OCI-M1 (cell line): ENCODE data around the gene GALNT10.

Experiments used
- DNase-seq: peaks from one replicate; lab custom pipeline; 2025; lab: John Stamatoyannopoulos, UW

Gene GALNT10

DNA sequence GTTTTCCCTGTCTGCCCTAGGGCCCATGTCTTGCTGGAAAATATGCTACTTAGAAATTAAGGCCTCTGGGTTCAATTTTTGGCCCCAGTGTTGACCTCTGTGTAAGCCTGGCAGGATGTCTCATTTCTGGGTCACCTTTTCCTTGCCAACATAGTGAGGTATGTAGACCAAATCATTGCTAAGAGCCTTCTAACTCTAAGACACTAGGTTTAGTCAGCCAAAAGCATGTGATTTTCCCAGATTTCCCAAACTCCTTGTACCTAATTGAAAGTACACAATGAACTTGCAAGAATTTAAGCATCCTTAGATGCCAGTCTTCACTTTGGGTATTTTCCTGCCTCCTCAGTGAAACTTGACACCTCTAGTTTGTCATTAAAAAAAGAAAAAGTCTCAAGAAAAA, 77.0 kb downstream of the GALNT10 start:
- DNase-seq = no peak

DNA sequence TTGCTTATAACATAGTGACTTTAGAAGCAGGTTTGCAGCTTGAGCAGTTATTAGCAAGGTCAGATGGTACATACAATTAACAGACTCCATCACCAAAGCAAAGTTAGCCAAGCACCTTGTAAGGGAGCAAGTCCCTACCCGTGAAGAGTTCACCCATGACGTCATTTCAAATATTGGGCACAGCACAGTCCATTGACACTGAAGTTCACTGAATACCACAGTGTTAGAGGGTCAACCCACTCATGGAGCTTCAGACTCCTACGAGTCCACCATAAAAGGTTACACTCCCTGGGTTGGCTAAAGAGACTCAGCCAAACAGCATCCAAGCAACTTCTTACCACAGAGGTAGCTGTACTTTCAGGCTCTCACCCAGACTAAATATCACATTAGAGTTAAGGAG, 77.5 kb downstream of the GALNT10 start:
- DNase-seq = no peak

DNA sequence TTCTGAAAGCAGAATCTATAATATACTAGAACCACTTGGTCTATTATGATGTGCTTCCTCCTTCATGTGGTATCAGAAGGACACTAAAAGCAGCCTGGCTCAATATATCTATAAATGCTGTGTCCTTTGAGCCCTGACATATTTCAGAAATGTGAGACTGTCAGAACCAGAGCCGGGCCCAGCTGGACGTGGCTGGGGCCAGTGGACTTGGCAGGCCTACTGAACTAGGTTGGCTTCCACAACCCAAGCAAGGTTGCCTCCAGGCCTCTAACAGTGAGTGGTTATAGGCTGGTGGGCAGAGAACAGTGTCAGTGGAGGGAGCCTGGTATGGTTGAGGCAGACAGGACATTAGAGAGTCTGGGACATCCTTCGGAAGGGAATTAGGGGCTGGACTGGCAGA, 78.9 kb downstream of the GALNT10 start:
- no peak for DNase-seq

DNA sequence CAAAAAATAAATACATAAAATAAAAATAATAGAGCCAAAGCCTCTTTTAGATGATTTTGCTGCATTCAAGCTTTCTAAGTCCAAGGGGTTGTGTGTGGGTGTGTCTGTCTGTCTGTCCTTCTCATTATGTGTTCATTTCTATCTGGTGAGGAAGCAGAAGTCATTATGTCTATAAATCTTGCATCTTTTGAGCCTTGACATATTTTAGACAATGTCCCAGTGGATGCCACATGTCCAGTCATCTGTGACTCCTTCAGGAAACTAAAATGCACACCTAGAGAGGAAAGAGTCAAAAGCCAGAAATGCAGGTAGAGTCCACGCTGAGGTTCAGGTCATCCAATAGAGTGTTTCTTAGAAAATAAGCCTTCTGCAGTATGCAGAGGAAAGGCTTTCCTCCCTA, 80.9 kb downstream of the GALNT10 start:
- no peak for DNase-seq

DNA sequence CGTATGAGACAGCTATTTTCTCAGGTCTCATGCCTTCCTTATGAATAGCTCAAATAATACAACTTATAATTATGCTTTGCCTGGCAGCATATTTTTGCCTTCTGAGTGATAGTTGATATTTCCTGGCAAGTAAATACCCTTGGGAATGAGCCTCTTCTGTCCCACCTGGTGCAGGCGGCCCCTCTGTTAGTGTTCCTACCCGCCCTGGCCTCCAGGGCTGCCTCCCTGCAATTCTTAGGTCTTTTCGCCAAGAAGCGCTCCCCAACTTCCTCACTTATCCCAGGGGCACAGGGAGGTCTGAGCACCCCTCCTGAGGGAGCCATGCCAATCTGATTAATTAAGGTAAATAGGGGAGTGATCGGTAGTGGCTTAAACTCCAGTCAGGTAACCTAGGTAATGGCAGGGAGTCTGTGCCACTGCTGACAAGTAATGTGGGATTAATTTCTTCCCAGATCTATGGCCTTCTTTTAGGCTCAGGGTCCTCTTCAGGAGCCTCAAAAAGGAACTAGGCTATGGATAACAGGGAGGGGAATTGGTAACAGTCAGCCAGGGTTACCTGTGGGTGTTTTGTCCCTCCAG, 81.5 kb downstream of the GALNT10 start:
- DNase-seq = no peak

DNA sequence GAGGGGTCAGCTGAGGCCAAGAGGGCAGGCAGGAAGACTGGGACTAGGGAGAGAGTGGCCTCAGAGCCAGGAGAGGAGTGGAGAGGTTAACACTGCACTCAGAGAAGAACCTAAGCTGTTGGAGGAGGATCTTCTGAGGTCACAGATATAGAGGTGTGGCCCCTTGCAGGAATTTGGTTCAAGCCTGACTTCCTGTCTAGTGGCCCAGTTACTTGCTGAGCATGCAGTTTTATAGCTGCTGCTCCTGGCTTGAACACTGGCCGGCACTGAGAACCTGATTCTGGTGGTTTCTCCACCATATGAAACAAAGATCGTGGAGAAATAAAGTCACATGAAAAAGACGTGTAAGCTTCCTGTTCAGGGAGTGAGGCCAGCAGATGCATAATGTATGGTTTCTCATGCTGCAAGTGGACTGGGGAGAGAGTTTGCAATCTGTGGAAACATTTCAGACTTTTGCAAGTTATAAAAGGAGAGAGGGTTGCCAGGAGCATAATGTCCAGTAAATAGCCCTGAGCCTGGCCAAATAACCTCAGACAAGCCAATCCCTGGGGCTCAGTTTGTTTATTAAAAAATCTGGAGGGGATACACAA, 82.6 kb downstream of the GALNT10 start:
- peak; percentile 50 for DNase-seq

DNA sequence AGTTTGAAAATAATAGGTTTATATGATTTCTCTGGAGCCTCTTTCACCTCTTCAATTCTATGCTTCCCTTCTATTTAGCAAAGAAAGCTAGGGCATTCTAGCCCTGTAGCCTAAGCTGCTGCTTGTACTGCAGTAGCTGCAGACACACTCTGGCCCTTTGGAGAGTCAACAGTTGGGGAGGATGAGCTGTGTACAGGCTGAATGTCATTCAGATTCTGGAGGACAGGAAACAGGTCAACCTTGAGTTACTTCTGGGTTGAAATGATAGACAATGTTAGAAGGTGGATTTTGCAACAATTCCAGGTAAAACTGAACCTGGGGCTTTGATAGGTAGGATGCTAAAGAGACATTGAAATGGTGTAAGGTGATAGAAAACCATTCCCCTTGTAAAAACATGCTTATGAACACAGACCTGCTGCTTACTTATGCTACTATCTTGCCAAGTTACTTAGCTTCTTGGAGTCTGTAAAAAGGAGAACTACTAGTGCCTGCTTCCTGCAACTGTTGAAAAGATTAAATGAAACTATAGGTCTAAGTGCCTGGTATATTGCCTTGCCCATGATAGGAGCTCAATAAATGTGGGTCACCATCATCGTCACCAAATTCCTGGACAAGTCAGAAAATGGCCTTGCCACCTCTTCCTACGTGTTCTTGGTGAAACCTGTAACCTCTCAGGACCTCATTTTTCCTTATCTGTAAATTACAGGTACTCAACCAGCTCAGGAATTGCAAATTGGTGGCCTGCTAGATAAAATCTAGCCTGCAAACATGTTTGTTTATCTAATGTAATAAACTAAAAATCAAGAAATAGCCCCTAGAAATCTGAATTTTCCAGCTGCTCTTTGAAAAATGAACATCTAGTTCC, 83.7 kb downstream of the GALNT10 start:
- peak; percentile 58 for DNase-seq

DNA sequence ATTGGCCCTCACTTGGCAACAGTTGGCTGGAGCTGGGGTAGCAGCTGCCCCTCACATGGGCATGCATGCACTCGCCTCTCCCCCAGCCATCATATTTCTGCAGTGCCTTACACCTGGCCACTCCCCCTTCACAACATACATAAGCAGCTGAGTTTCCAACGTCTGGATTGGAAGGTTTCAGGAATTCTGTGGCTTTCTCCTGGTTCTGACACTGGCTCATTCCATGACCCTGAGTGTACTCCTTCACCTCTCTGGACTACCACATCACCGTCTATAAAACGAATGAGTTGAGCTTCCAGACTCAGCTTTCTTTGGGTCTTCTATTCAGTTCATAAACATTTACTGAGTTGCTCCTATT, 84.3 kb downstream of the GALNT10 start:
- DNase-seq = no peak

DNA sequence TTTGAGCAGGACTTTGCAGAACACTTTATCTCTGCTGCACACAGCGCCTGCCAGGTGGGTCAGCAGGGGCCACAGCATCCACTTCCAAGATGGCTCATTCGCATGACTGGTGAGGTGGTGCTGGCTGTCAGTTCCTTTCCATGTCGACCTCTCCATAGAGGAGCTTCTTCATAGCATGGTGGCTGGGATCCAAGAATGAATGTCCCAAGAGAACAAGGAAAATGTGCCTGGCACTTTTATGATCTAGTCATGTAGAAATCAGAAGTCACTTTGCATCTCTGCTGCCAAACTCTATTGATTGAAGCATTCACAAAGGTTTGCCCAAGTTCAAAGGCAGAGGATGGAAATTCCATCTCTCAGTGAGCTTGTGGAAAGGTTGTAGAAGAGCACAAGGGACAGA, 85.0 kb downstream of the GALNT10 start:
- no peak for DNase-seq

DNA sequence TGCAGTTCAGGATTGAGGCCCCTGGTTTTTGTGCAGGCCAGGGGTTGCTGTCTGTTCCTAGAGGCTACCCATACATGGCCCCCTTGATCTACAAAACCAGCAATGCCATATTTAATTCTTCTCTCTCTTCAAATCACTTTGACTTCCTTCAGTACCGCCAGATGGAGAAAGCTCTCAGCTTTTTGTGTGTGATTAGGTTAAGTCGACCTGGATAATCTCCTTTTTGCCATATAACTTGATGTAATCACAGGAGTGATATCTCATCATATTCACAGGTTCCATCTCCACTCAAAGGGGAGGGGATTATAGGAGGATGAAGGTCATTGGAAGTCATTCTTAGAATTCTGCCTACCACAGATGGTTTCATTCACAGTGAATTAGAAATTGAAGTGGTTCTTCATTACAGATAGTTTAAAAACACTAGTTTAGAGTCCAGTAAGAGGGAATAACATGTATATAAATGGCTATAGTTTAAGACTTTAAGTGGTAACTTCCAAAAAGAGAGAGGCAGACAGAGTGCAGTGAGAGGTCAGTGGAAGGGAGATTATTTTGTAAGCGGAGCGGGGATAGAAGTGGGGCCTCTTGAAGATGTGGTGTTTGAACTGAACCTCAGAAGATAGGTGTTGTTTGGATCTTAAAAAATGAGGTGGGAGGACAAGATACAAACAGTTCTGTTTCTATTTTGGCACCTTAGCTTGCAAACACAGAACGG, 85.9 kb downstream of the GALNT10 start:
- DNase-seq = peak; percentile 22

DNA sequence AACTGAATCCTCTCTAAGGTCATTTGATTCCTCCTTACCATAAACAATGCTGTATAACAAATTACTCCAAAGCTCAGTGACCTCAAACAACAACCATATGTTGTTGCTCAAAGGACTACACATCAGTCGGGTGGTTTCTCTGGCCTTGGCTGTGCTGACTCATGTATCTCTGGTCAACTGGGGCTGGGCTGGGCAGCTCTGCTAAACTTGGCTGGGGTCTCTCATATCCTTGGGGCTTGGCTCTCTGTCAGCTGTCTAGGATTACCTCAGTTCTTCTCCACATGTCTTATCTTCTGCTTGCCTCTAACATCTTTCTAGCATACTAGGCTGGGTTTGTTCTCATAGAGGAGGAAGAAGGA, 86.4 kb downstream of the GALNT10 start:
- peak; percentile 75 for DNase-seq

DNA sequence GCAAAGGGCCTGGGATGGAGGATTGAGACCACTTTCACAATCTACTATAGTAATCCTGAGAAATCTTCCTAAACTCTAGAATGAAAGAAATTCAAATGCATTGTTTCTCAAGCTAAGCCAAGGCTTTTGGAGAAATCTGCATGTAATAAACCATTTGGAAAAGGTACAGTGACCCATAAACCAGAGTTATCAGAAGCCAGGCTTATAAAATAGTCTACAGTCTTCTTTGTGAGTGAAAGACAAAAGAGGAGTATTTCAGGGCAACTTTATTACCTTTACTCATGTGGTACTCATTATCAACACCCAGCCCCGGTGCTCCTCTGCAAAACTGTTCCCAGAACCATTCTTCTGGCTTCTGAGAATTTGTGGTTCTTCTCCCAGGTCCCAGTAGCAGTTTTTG, 87.0 kb downstream of the GALNT10 start:
- DNase-seq = no peak

DNA sequence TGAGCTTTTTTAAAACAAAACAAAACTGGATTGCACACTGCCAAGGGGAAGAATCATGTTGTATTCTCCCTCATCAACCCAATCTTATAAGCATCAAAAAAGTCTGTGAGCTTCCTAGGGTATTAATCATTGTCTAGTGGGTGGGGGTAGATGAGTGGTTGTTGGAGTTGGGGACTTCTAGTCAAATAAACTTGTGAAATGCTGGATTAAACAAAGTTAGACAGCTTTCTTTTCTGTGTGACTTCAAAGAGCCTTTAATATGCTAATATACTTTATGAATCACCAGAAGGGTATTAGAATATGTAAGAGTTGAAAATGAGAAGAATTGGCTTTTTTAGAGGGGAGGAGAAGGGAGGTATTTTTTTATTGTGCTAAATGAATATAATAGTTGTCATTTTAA, 87.7 kb downstream of the GALNT10 start:
- DNase-seq = no peak

DNA sequence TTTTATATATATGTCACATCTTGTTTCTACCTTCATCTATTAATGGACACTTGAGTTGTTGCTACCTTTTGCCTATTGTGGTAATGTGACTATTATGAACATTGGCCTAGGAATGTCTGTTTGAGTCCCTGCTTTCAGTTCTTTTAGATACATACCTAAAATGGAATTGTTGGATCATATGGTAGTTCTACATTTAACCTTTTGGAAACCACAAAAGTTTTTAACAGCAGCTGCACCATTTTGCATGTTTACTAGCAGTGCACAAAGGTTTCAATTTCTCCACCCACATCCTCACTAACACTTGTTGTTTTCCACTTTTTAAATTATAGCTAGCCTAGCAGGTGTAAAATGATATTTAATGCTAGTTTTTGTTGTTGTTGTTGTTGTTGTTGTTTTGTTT, 88.4 kb downstream of the GALNT10 start:
- DNase-seq = no peak

DNA sequence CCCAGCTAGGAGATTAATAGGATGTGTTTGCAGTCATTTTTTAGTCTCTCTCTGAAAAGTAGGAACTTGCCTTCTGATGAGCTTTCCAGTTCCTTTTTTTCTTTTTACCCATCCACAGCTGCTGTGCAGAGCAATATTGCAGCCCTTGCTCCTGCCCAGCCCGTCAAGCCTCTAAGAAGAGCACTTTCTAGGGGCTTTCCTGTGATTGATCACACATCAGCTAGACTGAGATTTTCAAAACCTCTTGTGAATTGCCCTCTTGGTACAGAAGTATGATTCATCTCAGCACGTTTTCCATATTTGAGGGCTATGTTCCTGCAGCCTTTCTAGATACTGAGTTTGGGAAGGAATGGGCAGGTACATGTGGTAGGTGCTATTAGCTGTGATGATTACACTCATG, 93.9 kb downstream of the GALNT10 start:
- DNase-seq = peak; percentile 3

DNA sequence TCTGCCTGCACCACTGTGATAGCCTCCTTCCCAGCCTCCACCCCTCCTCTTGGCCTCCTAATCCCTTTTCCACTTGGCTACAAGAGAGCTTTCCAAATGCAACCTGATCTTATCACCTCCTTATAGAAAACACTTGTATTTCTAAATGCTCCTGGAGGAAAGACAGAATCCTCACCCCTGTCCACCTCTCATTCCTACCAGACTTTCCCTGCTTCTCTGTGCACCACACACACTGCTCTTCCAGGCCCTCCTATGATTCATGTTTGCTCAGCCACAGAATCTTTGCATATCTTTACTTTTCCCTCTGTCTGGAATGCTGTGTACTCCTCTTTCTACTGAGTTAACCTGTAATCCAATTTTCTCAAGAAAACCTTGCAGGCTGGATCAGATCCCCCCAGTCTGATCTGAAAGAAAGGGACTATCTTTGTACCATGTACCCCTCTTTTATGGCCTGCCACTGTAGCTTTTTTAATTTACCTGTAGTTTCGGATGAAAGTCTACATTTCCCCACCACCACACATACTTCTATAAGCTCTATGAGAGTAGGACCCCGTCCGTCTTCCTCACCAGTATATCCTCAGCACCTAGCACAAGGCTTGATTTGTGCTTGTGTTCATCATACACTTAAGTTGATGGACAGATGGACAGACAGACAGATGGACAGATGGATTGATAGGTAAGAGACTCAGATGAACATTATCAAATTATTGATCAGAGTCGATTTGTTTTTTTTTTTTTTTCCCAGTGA, 95.3 kb downstream of the GALNT10 start:
- no peak for DNase-seq

DNA sequence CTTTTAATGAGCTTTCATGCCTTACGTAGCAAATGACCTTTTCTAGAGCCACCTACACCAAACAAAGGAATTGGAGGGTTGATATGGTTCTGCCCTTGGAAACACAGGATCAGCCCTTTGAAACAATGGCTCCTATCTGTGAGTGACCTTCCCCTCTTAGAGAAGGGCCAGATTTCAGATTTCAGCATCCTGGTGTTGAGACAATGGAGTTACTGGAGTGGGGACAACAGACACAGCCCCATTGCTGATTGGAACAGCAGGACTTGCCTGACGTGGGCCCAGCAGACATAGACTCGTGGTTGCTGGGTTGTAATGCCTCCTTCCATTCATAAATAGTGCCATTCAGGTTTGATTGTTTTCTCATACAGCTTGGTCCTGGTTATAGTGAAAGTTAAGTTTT, 96.0 kb downstream of the GALNT10 start:
- no peak for DNase-seq

DNA sequence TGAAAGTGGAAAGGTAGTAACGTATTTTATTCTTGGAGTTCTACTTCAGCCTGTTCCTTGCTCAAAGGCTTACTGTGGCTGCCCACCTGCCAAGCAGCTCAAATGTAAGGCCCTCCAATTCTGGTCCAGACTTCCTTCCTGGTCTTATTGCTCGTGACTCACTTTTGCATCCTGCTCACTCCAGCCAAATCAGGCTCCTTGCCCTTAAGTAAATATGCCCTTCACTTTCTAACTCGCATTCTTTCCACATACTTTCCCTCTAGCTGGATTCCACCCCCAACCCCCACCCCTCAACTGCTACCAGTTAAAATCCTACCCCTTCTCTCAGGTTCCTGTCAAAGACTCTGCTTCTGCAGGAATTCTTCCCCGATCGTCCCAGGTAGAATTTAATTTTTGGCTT, 96.6 kb downstream of the GALNT10 start:
- DNase-seq = no peak

DNA sequence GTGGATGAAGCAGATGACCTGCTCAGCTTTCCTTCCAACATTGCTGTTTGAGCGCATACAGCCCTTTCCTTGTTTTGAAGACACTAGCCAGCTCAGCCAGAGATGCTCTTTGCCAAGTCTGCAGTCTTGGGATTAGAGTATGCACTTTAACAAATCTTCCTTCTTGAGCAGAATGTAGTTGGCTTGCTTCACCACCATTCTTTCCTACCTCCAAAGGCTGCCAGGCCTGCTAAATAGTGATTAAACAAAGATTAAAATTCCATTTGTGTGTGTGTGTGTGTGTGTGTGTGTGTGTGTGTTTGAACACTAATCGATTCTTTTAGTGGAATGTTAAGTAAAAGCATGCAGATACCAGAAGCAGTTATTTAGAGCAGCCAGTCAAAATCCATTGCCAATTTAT, 97.6 kb downstream of the GALNT10 start:
- DNase-seq = no peak

DNA sequence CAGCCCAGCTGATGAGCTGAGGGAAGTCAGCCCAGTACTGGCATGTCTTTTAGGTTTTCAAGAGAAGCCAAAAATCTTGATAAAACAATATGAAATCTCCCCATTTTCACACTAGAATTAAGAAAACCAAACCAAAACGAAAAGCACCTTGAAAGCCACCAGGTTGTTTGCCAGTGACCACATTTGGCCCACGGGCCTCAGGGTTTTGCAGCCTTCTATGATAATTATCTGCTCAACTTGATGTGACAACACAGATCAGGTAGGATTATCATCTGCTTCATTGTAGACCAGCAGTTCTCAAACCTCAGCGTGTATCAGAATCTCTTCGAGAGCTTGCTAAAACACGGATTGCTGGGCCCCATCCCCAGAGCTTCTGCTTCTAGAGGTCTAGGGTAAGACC, 101.4 kb downstream of the GALNT10 start:
- no peak for DNase-seq

DNA sequence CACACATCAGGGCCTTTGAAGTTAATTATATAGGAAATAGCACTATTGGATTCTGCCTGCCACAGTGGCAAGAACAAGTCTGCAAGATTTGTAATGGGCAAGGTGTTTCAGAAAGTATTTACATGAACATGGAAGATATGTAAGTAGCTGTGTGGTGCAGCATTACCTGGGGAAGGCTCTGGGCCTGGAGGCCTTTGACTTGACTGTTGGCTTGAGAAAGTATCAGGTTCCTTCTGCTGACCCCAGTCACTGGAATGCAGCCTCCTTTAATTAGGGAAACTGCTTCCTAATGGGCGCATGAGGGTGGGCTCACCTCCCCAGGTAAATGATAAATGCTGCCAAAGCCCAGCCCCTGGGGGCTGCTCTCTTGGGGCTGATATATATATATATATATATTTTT, 102.7 kb downstream of the GALNT10 start:
- no peak for DNase-seq

DNA sequence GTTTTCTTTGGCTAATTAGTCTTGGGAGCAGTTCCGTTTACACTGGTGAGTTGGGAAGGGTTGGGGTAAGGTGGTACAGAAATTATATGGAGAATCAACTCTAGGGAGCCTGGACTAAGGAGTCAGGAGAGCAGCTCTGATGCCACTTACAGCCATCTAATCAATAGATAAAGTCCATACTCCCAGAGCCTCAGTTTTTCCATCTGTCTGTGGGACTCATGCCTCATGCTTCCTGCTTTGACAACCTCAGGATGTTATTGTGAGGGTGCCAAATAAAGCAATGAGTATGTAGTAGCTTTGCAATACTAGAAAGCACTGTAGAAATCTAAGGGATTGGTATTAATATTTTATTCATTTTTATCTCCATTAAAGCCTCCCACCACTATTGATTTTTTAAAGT, 105.0 kb downstream of the GALNT10 start:
- no peak for DNase-seq
